SK-N-SH treated with all-trans-retinoic acid at 6 μM for 48 hours (cell line): ENCODE data around the gene C11orf97.

Experiments
- BACH2 ChIP-seq: fragments of 250-450 bp; sonication (Bioruptor Pico); IDR thresholded peaks from 2 replicates; pipeline ENCODE4 v1.9.0; 2021; ENCODE audit warnings: mild to moderate bottlenecking, borderline replicate concordance
- CREB5 ChIP-seq: fragments of 250-450 bp; sonication (Bioruptor Pico); IDR thresholded peaks from 2 replicates; pipeline ENCODE4 v1.5.1; 2020; ENCODE audit warnings: low read depth, mild to moderate bottlenecking, moderate library complexity
- CSDC2 ChIP-seq: fragments of 250-450 bp; sonication (Bioruptor Pico); IDR thresholded peaks from 2 replicates; pipeline ENCODE4 v1.5.0; 2020; ENCODE audit warnings: mild to moderate bottlenecking, moderate library complexity
- GLIS3 ChIP-seq: fragments of 250-450 bp; sonication (Bioruptor Pico); IDR thresholded peaks from 2 replicates; pipeline ENCODE4 v1.5.0; 2020; ENCODE audit warnings: mild to moderate bottlenecking, moderate library complexity
- PATZ1 ChIP-seq: fragments of 250-450 bp; sonication (Bioruptor Pico); IDR thresholded peaks from 2 replicates; pipeline ENCODE4 v1.8.0; 2020; ENCODE audit warnings: mild to moderate bottlenecking, moderate library complexity, borderline replicate concordance
- SNAI2 ChIP-seq: fragments of 250-450 bp; sonication (Bioruptor Pico); IDR thresholded peaks from 2 replicates; pipeline ENCODE4 v1.5.0; 2020; ENCODE audit warnings: mild to moderate bottlenecking, moderate library complexity
- ZFP3 ChIP-seq: fragments of 250-450 bp; sonication (Bioruptor Pico); IDR thresholded peaks from 2 replicates; pipeline ENCODE4 v1.5.0; 2020; ENCODE audit warnings: mild to moderate bottlenecking, moderate library complexity
- ZFP30 ChIP-seq: fragments of 450-650 bp; formaldehyde crosslinking; IDR thresholded peaks from 2 replicates; pipeline ENCODE4 v1.5.0; 2022; ENCODE audit warnings: mild to moderate bottlenecking, moderate library complexity
- ZNF70 ChIP-seq: fragments of 450-650 bp; formaldehyde crosslinking; IDR thresholded peaks from 2 replicates; pipeline ENCODE4 v1.5.0; 2020; ENCODE audit warnings: mild to moderate bottlenecking, moderate library complexity

GRCh38 chr11:94493281-94494125, 18.8 kb upstream of the C11orf97 start, which contains the start of the genes ANKRD49 and MRE11:
- TF ChIP-seq BACH2 (CRISPR knock-in tag) (no peak), ZNF70 (CRISPR knock-in tag) (no peak), CREB5 (no peak), ZFP30 (no peak), PATZ1 (CRISPR knock-in tag) (no peak), GLIS3 (CRISPR knock-in tag) (no peak), CSDC2 (CRISPR knock-in tag) (no peak), SNAI2 (CRISPR knock-in tag) (no peak), ZFP3 (no peak)
